Osteocyte (in vitro differentiated cells): ENCODE measurements around the gene DGLUCY. TPM values are rescaled to one million over a fixed set of nuclear protein-coding genes. Genes with fewer than 3 reads are reported as not detected.
A peak's percentile ranks its signal among the peaks of the same experiment; 100 is the strongest.

Experiments
- DNase-seq: peaks from one replicate; pipeline ENCODE4 v3.0.0; 2021; ENCODE audit warnings: mixed read lengths; ENCODE audit not compliant: unreplicated experiment; ENCODE audit errors: extremely low spot score
- H3K27ac Mint-ChIP-seq: one replicate; pipeline ENCODE4 v1.8.0; 2021; ENCODE audit warnings: mild to moderate bottlenecking, mixed read lengths; ENCODE audit not compliant: unreplicated experiment
- H3K27me3 Mint-ChIP-seq: one replicate; pipeline ENCODE4 v1.8.0; 2021; ENCODE audit warnings: mixed read lengths; ENCODE audit not compliant: unreplicated experiment
- H3K36me3 Mint-ChIP-seq: one replicate; pipeline ENCODE4 v1.8.0; 2021; ENCODE audit warnings: mixed read lengths; ENCODE audit not compliant: unreplicated experiment
- H3K4me1 Mint-ChIP-seq: one replicate; pipeline ENCODE4 v1.8.0; 2021; ENCODE audit warnings: mixed read lengths; ENCODE audit not compliant: unreplicated experiment
- H3K4me3 Mint-ChIP-seq: one replicate; pipeline ENCODE4 v1.8.0; 2021; ENCODE audit warnings: mild to moderate bottlenecking, moderate library complexity, mixed read lengths; ENCODE audit not compliant: unreplicated experiment
- H3K9me3 Mint-ChIP-seq: one replicate; pipeline ENCODE4 v1.8.0; 2021; ENCODE audit warnings: mixed read lengths; ENCODE audit not compliant: unreplicated experiment
- total RNA-seq: library from RNA; stranded (reverse); gene quantifications from 2 replicates; pipeline ENCODE4 v1.2.1, GENCODE V29; 2021
- TF ChIP-seq, protein P1 (sequence below): fragments of 200-600 bp; sonication (generic); IDR thresholded peaks from 2 replicates; pipeline ENCODE4 v1.5.0; 2021; ENCODE audit warnings: antibody characterized with exemption, mild to moderate bottlenecking, moderate library complexity

Gene DGLUCY
- total RNA-seq, 1 donor from 2014 or later: 20.4 TPM

- Mint-ChIP-seq H3K4me3 (no peak overlapping the region), H3K9me3 (no peaks in the 10 kb centered on the region), H3K27ac (no peak overlapping the region), H3K4me1 (peaks cover 1% of the 10 kb centered on the region), H3K27me3 (peaks cover 23% of the 10 kb centered on the region), H3K36me3 (no peaks in the 10 kb centered on the region)
- TF ChIP-seq, protein P1, sequence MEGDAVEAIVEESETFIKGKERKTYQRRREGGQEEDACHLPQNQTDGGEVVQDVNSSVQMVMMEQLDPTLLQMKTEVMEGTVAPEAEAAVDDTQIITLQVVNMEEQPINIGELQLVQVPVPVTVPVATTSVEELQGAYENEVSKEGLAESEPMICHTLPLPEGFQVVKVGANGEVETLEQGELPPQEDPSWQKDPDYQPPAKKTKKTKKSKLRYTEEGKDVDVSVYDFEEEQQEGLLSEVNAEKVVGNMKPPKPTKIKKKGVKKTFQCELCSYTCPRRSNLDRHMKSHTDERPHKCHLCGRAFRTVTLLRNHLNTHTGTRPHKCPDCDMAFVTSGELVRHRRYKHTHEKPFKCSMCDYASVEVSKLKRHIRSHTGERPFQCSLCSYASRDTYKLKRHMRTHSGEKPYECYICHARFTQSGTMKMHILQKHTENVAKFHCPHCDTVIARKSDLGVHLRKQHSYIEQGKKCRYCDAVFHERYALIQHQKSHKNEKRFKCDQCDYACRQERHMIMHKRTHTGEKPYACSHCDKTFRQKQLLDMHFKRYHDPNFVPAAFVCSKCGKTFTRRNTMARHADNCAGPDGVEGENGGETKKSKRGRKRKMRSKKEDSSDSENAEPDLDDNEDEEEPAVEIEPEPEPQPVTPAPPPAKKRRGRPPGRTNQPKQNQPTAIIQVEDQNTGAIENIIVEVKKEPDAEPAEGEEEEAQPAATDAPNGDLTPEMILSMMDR: no peak
- no peak for DNase-seq
Observed at GRCh38 chr14:91258876-91259275, 145.0 kb downstream of the DGLUCY start.

GRCh38 chr14:91261115-91261514, 147.2 kb downstream of the DGLUCY start:
- TF ChIP-seq, protein P1: no peak
- Mint-ChIP-seq H3K4me3 (no peak overlapping the region), H3K4me1 (peaks cover 7% of the 10 kb centered on the region), H3K27ac (no peak overlapping the region), H3K27me3 (peaks cover 30% of the 10 kb centered on the region), H3K36me3 (no peaks in the 10 kb centered on the region), H3K9me3 (no peaks in the 10 kb centered on the region)
- DNase-seq: no peak

- Mint-ChIP-seq H3K4me3 (no peak overlapping the region), H3K36me3 (no peaks in the 10 kb centered on the region), H3K27ac (no peak overlapping the region), H3K27me3 (peaks cover 28% of the 10 kb centered on the region), H3K9me3 (no peaks in the 10 kb centered on the region), H3K4me1 (peaks cover 7% of the 10 kb centered on the region)
- DNase-seq: no peak
- TF ChIP-seq, protein P1: no peak
Observed at GRCh38 chr14:91261986-91262549, 148.2 kb downstream of the DGLUCY start.

DNA sequence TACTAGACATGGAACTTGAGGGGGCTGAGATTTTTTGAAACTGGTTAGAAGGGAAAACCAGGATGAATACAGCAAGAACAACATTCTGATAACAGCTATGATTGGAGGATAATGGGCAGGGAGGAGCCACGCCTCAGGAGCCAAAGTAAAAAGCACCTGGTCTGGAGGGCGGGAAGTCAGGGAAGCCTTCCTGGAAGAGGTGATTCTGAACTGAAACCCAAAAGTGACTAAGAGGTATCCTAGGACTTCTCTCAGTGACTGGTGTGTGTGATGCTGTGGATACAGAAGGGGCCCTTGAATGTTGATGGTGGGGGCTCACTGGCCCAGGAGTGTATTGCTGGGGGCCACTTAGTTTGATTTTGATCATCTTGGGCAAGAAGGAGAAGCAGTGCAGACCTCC, 149.5 kb downstream of the DGLUCY start:
- Mint-ChIP-seq H3K27me3 (peaks cover 22% of the 10 kb centered on the region), H3K27ac (no peak overlapping the region), H3K36me3 (no peaks in the 10 kb centered on the region), H3K4me3 (peak overlapping the region; percentile 31), H3K9me3 (no peaks in the 10 kb centered on the region), H3K4me1 (peaks cover 7% of the 10 kb centered on the region)
- DNase-seq: no peak
- TF ChIP-seq, protein P1: no peak

DNA sequence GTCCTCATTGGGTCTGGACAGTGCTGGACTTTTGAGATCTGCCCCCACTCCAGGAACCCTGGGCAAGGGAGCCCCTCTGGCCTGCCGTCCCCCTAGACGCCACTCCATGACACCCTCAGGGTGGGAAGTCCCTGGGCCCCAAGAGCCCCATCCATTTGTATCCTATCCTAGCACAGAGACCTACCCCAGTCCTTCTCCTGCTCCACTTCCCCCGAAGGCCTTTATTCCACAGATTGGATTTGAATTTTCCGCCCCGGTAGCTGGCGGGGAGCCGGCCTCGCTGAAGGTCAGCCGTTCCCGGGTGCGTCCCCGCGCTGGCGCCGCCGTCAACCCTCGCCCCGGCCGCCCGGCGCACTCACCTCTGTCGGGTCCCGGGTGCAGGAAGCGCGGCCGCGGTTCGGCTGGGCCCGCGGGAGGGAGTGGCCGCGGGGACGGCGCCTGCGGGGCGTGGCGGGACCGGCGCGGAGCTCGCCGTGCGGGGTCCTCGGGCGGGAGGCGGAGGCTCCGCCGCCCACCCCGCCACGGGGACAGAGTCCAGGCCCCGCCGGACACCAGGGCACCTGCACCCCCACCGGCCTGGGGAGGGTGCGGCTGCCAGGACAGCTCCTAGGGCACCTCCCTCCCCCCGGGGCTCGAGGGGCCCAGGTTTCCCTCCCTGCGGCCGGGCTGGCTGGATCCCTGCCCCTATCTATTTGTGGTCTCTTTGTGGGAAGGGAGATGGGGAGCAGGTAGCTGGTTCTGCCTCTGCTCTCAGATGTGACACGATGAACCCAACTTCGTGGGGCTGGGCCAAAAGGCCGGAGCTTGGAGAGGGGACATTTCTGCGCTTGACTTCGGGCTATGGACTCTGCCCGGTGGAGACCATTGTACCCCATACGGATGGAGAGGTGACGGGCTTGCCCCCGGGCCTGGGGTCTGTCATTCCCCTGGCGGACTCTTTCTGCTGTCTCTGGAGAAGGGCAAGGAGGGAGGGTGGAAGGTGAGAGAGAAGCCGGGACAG, 150.6 kb downstream of the DGLUCY start:
- TF ChIP-seq, protein P1: no peak
- peaks cover 10% of the 10 kb centered on the region for H3K4me1 Mint-ChIP-seq
- DNase-seq: no peak
- no peak overlapping the region for H3K27ac Mint-ChIP-seq
- H3K36me3 Mint-ChIP-seq: no peaks in the 10 kb centered on the region
- H3K27me3 Mint-ChIP-seq: peaks cover 20% of the 10 kb centered on the region
- H3K9me3 Mint-ChIP-seq: no peaks in the 10 kb centered on the region
- H3K4me3 Mint-ChIP-seq: peak overlapping the region; percentile 52
